Suprapubic skin (tissue), 3 donors: ENCODE data around the gene CDC42BPA.

Source experiments
- CTCF ChIP-seq, 2 donors: fragments of 200-600 bp in 1 of 2; fragments of 450-650 bp in 1 of 2; sonication (generic) in 1 of 2; IDR thresholded peaks; one replicate each; pipeline ENCODE4 v1.5.1; 2016 to 2019; ENCODE audit warnings: antibody characterized with exemption in 2 of 2, mild to moderate bottlenecking in 1 of 2, moderate library complexity in 1 of 2
- EP300 ChIP-seq: sonication (generic); formaldehyde crosslinking; IDR thresholded peaks from one replicate; pipeline ENCODE4 v1.6.1; 2017; ENCODE audit warnings: antibody characterized with exemption

GRCh38 chr1:227244339-227245118 lies 73.8 kb downstream of the CDC42BPA start:
- TF ChIP-seq CTCF (IDR thresholded peaks at IDR 0.05) (no peak), EP300 (no peak)
